ENCODE data around the gene TMEM132D.

The TMEM132D gene

DNA sequence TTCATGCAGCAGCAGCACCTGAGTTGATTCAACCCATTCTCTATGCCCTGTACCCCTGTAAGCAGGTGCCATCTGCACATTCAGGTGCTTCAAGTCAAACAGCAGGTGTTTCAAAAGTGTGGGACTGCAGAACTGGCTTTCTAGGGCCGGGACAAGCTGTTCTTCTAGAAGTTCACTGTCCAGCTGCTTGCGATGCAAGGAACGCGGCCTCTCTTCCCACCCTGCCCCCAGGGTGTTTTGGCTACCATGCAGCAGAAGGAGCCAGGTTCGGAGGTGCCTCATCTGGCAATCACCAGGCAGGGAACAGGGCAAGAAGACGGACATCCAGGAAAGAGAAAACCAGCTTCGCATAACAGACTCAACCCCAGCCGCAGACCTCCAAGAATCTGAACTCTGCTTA lies 35.2 kb downstream of the TMEM132D start:
- TF ChIP-seq CTCF (IDR thresholded peaks at IDR 0.05; ENCODE audit: insufficient read depth, low read length, missing control alignments): no peak

GRCh38 chr12:129863938-129864337 lies 39.9 kb downstream of the TMEM132D start:
- H3K4me3 ChIP-seq (ENCODE audit: low read depth, low read length): no peak overlapping the region
- ChIA-PET POLR2A (no interaction called here), CTCF (no interaction called here)
- TF ChIP-seq CTCF (IDR thresholded peaks at IDR 0.05; ENCODE audit: insufficient read depth, low read length, missing control alignments): no peak
- no peak for DNase-seq (ENCODE audit: low read depth, low spot score)

More for the DNA sequence above, 35.2 kb downstream of the TMEM132D start:
- CTCF ChIA-PET: no interaction called here
- no peak overlapping the region for H3K4me3 ChIP-seq (ENCODE audit: low read depth, low read length)
- DNase-seq (ENCODE audit: low read depth, low spot score): no peak
- POLR2A ChIA-PET: no interaction called here

- no peak for TF ChIP-seq CTCF (IDR thresholded peaks at IDR 0.05; ENCODE audit: insufficient read depth, low read length, missing control alignments)
- H3K4me3 ChIP-seq (ENCODE audit: low read depth, low read length): no peak overlapping the region
- DNase-seq (ENCODE audit: low read depth, low spot score): no peak
- ChIA-PET CTCF (no interaction called here), POLR2A (no interaction called here)
Measured at GRCh38 chr12:129862561-129863175, 41.2 kb downstream of the TMEM132D start.

DNA sequence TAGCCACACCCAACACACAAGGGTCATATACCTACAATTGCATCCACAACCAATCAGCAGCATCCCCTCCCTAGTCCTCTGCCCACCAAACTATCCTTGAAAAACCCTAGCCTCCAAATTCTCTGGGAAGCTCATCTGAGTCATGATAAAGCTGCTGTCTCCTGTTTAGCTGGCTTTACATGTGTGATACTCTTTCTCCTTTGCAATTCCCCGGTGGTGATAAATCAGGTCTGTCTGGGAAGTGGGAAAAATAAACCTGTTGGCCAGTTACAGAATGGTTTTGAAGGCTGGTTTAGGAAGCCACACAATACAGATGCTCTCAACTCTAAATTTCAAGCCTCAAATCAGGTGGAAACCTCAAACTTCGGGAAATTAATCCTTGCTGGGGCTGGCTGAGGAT lies 41.9 kb downstream of the TMEM132D start:
- DNase-seq (ENCODE audit: low read depth, low spot score): no peak
- ChIA-PET POLR2A (no interaction called here), CTCF (no interaction called here)
- no peak overlapping the region for H3K4me3 ChIP-seq (ENCODE audit: low read depth, low read length)
- TF ChIP-seq CTCF (IDR thresholded peaks at IDR 0.05; ENCODE audit: insufficient read depth, low read length, missing control alignments): no peak

DNA sequence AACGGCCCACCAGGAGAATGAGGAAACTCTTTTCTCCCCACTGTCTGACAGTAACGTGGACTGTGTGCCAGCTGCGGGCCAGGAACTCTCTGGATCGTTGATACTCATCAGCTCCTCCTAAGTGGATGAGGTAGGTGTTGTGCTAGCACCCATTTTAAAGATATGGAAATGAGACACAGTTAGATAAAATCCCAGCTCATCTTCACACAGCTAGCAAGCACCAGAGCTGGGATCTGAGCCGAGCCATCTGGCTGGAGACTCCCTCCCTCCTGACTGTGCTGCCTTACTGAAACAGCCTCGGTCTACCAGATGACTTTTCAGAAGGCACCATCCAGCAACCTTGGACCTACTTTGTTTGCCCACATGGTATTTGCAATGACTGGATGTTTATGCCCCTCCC lies 49.2 kb downstream of the TMEM132D start:
- POLR2A ChIA-PET: no interaction called here
- TF ChIP-seq CTCF (IDR thresholded peaks at IDR 0.05; ENCODE audit: insufficient read depth, low read length, missing control alignments): no peak
- CTCF ChIA-PET: no interaction called here
- H3K4me3 ChIP-seq (ENCODE audit: low read depth, low read length): no peak overlapping the region
- no peak for DNase-seq (ENCODE audit: low read depth, low spot score)

DNA sequence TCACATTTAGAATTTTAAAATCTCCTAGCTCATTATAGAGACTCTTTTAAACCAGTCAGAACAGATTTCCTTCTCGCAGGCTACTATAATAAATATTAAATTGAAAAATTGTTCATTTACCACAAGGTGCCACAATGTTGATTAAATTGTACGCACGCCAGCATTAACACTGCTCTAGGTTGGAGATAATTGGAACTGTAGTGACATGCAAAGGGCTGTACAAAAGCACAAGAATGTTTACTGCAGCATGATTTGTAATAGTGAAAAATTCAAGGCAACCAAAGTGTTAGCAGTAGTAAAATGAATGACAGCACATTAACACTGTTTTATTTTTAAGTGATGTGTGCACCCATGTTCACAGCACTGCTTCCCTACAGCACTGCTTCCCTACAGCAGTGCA lies 52.5 kb downstream of the TMEM132D start:
- TF ChIP-seq CTCF (IDR thresholded peaks at IDR 0.05; ENCODE audit: insufficient read depth, low read length, missing control alignments): no peak
- POLR2A ChIA-PET: no interaction called here
- CTCF ChIA-PET: no interaction called here

More for the DNA sequence above, 52.5 kb downstream of the TMEM132D start:
- H3K4me3 ChIP-seq (ENCODE audit: low read depth, low read length): no peak overlapping the region
- no peak for DNase-seq (ENCODE audit: low read depth, low spot score)
